ENCODE measurements around the gene RUNX2. TPM values are rescaled to one million over a fixed set of nuclear protein-coding genes. Genes with fewer than 3 reads are reported as not detected.

The RUNX2 gene
- total RNA-seq, 1 experiment from 2014 or later = 3.8 TPM

- POLR2A ChIA-PET (ENCODE audit: unreplicated experiment) = interaction anchor here (0.6 kb wide), 1 partner anchor 268 kb away, joined by 4 read pairs; no protein-coding TSS in a partner anchor
- 0 out of 2 replicates have a peak, but pooled peaks have one; percentile 16 for ATAC-seq
- intact Hi-C loops (cut with micrococcal nuclease) = loop anchor here (5.0 kb wide), 1 partner anchor 264 kb away; no protein-coding TSS in a partner anchor
Measured at GRCh38 chr6:45433533-45434380, 105.6 kb downstream of the RUNX2 start.

DNA sequence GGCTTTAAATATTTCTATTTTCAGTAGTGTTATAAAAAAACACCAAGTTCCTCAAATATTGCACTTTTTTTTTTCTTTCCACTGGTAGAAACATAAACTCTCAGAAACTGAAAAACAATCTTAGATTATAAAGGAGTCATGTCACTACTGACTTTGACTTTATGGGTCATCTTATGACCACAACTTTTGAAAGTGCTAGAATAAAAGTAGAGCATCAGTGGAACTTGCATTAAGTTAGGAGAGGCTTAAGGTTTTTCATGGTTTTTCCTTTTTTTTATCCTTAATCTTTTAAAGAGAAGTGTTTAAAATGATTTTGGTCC is 106.2 kb downstream of the RUNX2 start:
- Histone ChIP-seq H3K9me2 (replicated peaks; ENCODE audit: low read length) (no peaks in the 10 kb centered on the region), H3K36me3 (ENCODE audit: low read depth, low read length) (0 out of 2 replicates have a peak, but pooled peaks cover 3% of the 10 kb centered on the region), H3K27me3 (ENCODE audit: low read length) (no peaks in the 10 kb centered on the region), H3K9me3 (ENCODE audit: low read length) (no peaks in the 10 kb centered on the region), H3K9ac (ENCODE audit: low read length) (no peak overlapping the region), H2AFZ (ENCODE audit: low read length) (no peak overlapping the region), H3F3A (ENCODE audit: low read length, unreplicated experiment) (peaks cover 13% of the 10 kb centered on the region), H3K4me2 (ENCODE audit: low read length) (no peak overlapping the region), H3K79me2 (ENCODE audit: low read length) (peaks cover 26% of the 10 kb centered on the region), H3K4me1 (ENCODE audit: insufficient read depth, low read length) (peaks cover 62% of the 10 kb centered on the region), H3K4me3 (ENCODE audit: low read length) (no peak overlapping the region), H3K27ac (ENCODE audit: low read length) (no peak overlapping the region), H4K20me1 (ENCODE audit: low read length) (no peaks in the 10 kb centered on the region)
- BruUV-seq (replicated peaks) = no TSS peak
- intact Hi-C loops (cut with micrococcal nuclease) = loop anchor here (5.0 kb wide), 1 partner anchor 263 kb away; no protein-coding TSS in a partner anchor
- DNase-seq = no peak
- CTCF ChIA-PET = no interaction called here
- POLR2A ChIA-PET (ENCODE audit: unreplicated experiment) = interaction anchor here (0.6 kb wide), 1 partner anchor 269 kb away, joined by 4 read pairs; no protein-coding TSS in a partner anchor
- ATAC-seq = no peak
- no peak for TF ChIP-seq EZH2phosphoT487 (IDR thresholded peaks at IDR 0.05; ENCODE audit: borderline replicate concordance, low read length)
- TF ChIP-seq EZH2 (IDR thresholded peaks at IDR 0.05; ENCODE audit: low read length, unreplicated experiment) = no peak
- TF ChIP-seq, protein P1, sequence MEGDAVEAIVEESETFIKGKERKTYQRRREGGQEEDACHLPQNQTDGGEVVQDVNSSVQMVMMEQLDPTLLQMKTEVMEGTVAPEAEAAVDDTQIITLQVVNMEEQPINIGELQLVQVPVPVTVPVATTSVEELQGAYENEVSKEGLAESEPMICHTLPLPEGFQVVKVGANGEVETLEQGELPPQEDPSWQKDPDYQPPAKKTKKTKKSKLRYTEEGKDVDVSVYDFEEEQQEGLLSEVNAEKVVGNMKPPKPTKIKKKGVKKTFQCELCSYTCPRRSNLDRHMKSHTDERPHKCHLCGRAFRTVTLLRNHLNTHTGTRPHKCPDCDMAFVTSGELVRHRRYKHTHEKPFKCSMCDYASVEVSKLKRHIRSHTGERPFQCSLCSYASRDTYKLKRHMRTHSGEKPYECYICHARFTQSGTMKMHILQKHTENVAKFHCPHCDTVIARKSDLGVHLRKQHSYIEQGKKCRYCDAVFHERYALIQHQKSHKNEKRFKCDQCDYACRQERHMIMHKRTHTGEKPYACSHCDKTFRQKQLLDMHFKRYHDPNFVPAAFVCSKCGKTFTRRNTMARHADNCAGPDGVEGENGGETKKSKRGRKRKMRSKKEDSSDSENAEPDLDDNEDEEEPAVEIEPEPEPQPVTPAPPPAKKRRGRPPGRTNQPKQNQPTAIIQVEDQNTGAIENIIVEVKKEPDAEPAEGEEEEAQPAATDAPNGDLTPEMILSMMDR (conservative IDR thresholded peaks at IDR 0.05; ENCODE audit: low read depth, low read length) = no peak

More at GRCh38 chr6:45433533-45434380, 105.6 kb downstream of the RUNX2 start:
- peak overlapping the region; percentile 53 for H3K4me2 ChIP-seq (ENCODE audit: low read length)
- no peaks in the 10 kb centered on the region for H3K9me3 ChIP-seq (ENCODE audit: low read length)
- H3K27me3 ChIP-seq (ENCODE audit: low read length) = no peaks in the 10 kb centered on the region
- peak overlapping the region; percentile 33 for H3K27ac ChIP-seq (ENCODE audit: low read length)
- no peak for DNase-seq
- 0 out of 2 replicates have a peak, but pooled peaks cover 3% of the 10 kb centered on the region for H3K36me3 ChIP-seq (ENCODE audit: low read depth, low read length)
- no TSS peak for BruUV-seq (replicated peaks)
- H2AFZ ChIP-seq (ENCODE audit: low read length) = no peak overlapping the region
- CTCF ChIA-PET = no interaction called here
- no peak overlapping the region for H3K9ac ChIP-seq (ENCODE audit: low read length)
- no peak overlapping the region; the same call in 1 of the 2 replicates for H3K4me3 ChIP-seq (ENCODE audit: low read length)
- H4K20me1 ChIP-seq (ENCODE audit: low read length) = no peaks in the 10 kb centered on the region
- peaks cover 56% of the 10 kb centered on the region for H3K4me1 ChIP-seq (ENCODE audit: insufficient read depth, low read length)
- no peaks in the 10 kb centered on the region for H3K9me2 ChIP-seq (replicated peaks; ENCODE audit: low read length)
- peaks cover 31% of the 10 kb centered on the region for H3K79me2 ChIP-seq (ENCODE audit: low read length)
- H3F3A ChIP-seq (ENCODE audit: low read length, unreplicated experiment) = peaks cover 11% of the 10 kb centered on the region
- TF ChIP-seq EZH2phosphoT487 (IDR thresholded peaks at IDR 0.05; ENCODE audit: borderline replicate concordance, low read length) (no peak), EZH2 (IDR thresholded peaks at IDR 0.05; ENCODE audit: low read length, unreplicated experiment) (no peak)
- TF ChIP-seq, protein P1 (conservative IDR thresholded peaks at IDR 0.05; ENCODE audit: low read depth, low read length) = no peak

All from PC-3 (cell line).